ELR (cell line): ENCODE data around the gene CEP164.
"Not testable (repeated sequence)": the region's sequence is repeated elsewhere in the genome, so short reads cannot be mapped to it uniquely, and the experiment has no call there.

Experiments
- DNase-seq: peaks from one replicate; pipeline ENCODE4 v3.0.0-alpha.2; 2015; ENCODE audit warnings: low read depth

Gene CEP164

GRCh38 chr11:117396970-117397369 lies 69.3 kb downstream of the CEP164 start:
- no peak for DNase-seq

GRCh38 chr11:117398618-117399017 lies 71.0 kb downstream of the CEP164 start:
- not testable (repeated sequence) for DNase-seq

- DNase-seq = not testable (repeated sequence)
Measured at GRCh38 chr11:117399100-117399840, 71.6 kb downstream of the CEP164 start.

- not testable (repeated sequence) for DNase-seq
Measured at GRCh38 chr11:117405898-117406297, 78.2 kb downstream of the CEP164 start.

- no peak for DNase-seq
Measured at GRCh38 chr11:117407016-117407415, 79.4 kb downstream of the CEP164 start.

GRCh38 chr11:117408356-117408755 lies 80.7 kb downstream of the CEP164 start:
- DNase-seq = no peak

GRCh38 chr11:117409511-117409910 lies 81.9 kb downstream of the CEP164 start:
- no peak for DNase-seq

- no peak for DNase-seq
Measured at GRCh38 chr11:117410238-117410637, 82.6 kb downstream of the CEP164 start.

- DNase-seq = no peak
Measured at GRCh38 chr11:117410861-117411710, 83.4 kb downstream of the CEP164 start.

- DNase-seq = no peak
Measured at GRCh38 chr11:117411736-117412135, 84.1 kb downstream of the CEP164 start.

- DNase-seq = no peak
Measured at GRCh38 chr11:117412176-117412575, 84.5 kb downstream of the CEP164 start.

GRCh38 chr11:117412653-117413275 lies 85.1 kb downstream of the CEP164 start:
- DNase-seq = no peak

- DNase-seq = no peak
Measured at GRCh38 chr11:117413616-117414015, 86.0 kb downstream of the CEP164 start.

GRCh38 chr11:117414724-117415123 lies 87.1 kb downstream of the CEP164 start:
- DNase-seq = no peak

GRCh38 chr11:117415358-117415896 lies 87.8 kb downstream of the CEP164 start:
- no peak for DNase-seq

GRCh38 chr11:117417342-117417741 lies 89.7 kb downstream of the CEP164 start:
- no peak for DNase-seq

GRCh38 chr11:117417856-117418255 lies 90.2 kb downstream of the CEP164 start:
- no peak for DNase-seq

- no peak for DNase-seq
Measured at GRCh38 chr11:117418737-117419481, 91.3 kb downstream of the CEP164 start.

- peak; percentile 55 for DNase-seq
Measured at GRCh38 chr11:117419482-117420142, 92.0 kb downstream of the CEP164 start.

- DNase-seq = no peak
Measured at GRCh38 chr11:117420143-117420485, 92.5 kb downstream of the CEP164 start.

GRCh38 chr11:117420598-117420997 lies 92.9 kb downstream of the CEP164 start:
- no peak for DNase-seq
